HG03108 (cell line): Measurements from ENCODE around the gene SAP30.

Experiments
- ATAC-seq: cut with Tn5 transposase; IDR thresholded peaks from one replicate; pipeline ENCODE4 v1.9.1; 2021; ENCODE audit warnings: moderate library complexity; ENCODE audit not compliant: unreplicated experiment

The SAP30 gene

GRCh38 chr4:173370477-173371291 is at the start of gene SAP30:
Gene SAP30 (plus strand): TSS chr4:173370954. CDS start chr4:173371183, 229 bp downstream.
- ATAC-seq, result peak; percentile 69

GRCh38 chr4:173325007-173325736 is 45.6 kb upstream of the SAP30 start:
- no peak for ATAC-seq

- no peak for ATAC-seq
These were observed 42.4 kb upstream of the SAP30 start for GRCh38 chr4:173328236-173328901.

- no peak for ATAC-seq
These were observed 40.2 kb upstream of the SAP30 start for GRCh38 chr4:173330590-173330989.

- no peak for ATAC-seq
These were observed 38.7 kb upstream of the SAP30 start for GRCh38 chr4:173332021-173332487.

- ATAC-seq, result no peak
These were observed 37.6 kb upstream of the SAP30 start for GRCh38 chr4:173332963-173333657.

GRCh38 chr4:173333658-173334084 is 37.1 kb upstream of the SAP30 start:
- no peak for ATAC-seq

- ATAC-seq, result peak; percentile 93
These were observed 36.5 kb upstream of the SAP30 start, which contains the start of gene HMGB2 for GRCh38 chr4:173334085-173334890. Gene HMGB2 (minus strand): TSS chr4:173334358. CDS start chr4:173333649, 709 bp downstream.

GRCh38 chr4:173334891-173335752 is 35.6 kb upstream of the SAP30 start:
- peak; percentile 36 for ATAC-seq

- no peak for ATAC-seq
These were observed 33.3 kb upstream of the SAP30 start for GRCh38 chr4:173337463-173337862.

- ATAC-seq, result no peak
These were observed 26.8 kb upstream of the SAP30 start for GRCh38 chr4:173343832-173344397.

- no peak for ATAC-seq
These were observed 25.1 kb upstream of the SAP30 start for GRCh38 chr4:173345648-173346047.

GRCh38 chr4:173346074-173346473 is 24.7 kb upstream of the SAP30 start:
- ATAC-seq, result no peak

GRCh38 chr4:173347467-173347866 is 23.3 kb upstream of the SAP30 start:
- ATAC-seq, result no peak

GRCh38 chr4:173357939-173358338 is 12.8 kb upstream of the SAP30 start:
- no peak for ATAC-seq

GRCh38 chr4:173360587-173361221 is 10.1 kb upstream of the SAP30 start:
- ATAC-seq, result no peak

- ATAC-seq, result no peak
These were observed 8.1 kb upstream of the SAP30 start for GRCh38 chr4:173362666-173363065.

GRCh38 chr4:173365359-173365996 is 5.3 kb upstream of the SAP30 start:
- no peak for ATAC-seq
